HG03439 (cell line): ENCODE results near the gene OLFM1.

Source experiments
- ATAC-seq: cut with Tn5 transposase; IDR thresholded peaks from one replicate; pipeline ENCODE4 v1.9.1; 2021; ENCODE audit warnings: mild to moderate bottlenecking, moderate library complexity; ENCODE audit not compliant: unreplicated experiment

OLFM1 gene

GRCh38 chr9:135088979-135089847 is 1.7 kb downstream of the OLFM1 start:
- no peak for ATAC-seq

DNA sequence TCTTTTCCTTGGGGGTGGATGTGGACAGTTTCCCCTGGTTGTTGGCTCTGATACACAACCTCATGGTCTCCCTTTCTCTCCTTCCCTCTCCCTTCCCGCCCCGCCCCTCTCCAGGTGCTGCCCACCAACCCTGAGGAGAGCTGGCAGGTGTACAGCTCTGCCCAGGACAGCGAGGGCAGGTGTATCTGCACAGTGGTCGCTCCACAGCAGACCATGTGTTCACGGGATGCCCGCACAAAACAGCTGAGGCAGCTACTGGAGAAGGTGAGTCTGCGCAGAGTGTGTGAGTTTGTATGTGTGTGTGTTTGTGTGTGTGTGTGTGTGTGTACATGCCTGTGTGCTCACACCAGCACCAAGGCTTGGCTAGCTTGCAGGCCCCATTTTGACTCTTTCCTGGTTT is 2.6 kb downstream of the OLFM1 start:
- no peak for ATAC-seq

GRCh38 chr9:135090547-135090946 is 3.1 kb downstream of the OLFM1 start:
- ATAC-seq, result no peak

- ATAC-seq, result no peak
Measured at GRCh38 chr9:135091545-135091944, 4.1 kb downstream of the OLFM1 start.

GRCh38 chr9:135093111-135093510 is 5.6 kb downstream of the OLFM1 start:
- no peak for ATAC-seq

GRCh38 chr9:135093911-135094584 is 6.6 kb downstream of the OLFM1 start:
- ATAC-seq, result no peak

GRCh38 chr9:135095470-135096407 is 8.3 kb downstream of the OLFM1 start:
- ATAC-seq, result no peak

- no peak for ATAC-seq
Measured at GRCh38 chr9:135096408-135096895, 9.0 kb downstream of the OLFM1 start.

GRCh38 chr9:135098400-135099105 is 11.1 kb downstream of the OLFM1 start:
- ATAC-seq, result no peak

GRCh38 chr9:135099574-135099973 is 12.1 kb downstream of the OLFM1 start:
- ATAC-seq, result no peak

DNA sequence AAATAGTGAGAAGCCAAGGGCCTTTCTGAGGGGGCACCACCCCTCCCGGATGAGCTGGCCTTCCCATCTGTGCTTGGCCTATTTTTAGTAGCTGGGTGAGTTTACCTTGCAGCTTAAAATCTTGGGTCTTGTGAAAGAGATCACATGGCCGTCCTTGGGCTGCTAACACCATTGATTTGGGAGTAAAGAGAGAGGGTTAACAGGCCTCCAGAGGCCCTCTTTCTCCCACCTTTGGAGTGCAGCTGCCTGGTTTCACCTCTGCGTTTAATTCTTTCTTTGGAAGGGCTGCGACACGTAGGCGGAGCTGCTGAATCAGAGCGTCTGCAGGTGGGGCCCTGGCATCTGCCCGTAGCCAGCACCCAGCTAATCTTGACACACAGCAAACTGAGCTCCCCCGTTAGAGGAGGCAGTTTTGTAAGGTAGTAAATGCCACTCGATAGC is 12.8 kb downstream of the OLFM1 start:
- ATAC-seq, result no peak

DNA sequence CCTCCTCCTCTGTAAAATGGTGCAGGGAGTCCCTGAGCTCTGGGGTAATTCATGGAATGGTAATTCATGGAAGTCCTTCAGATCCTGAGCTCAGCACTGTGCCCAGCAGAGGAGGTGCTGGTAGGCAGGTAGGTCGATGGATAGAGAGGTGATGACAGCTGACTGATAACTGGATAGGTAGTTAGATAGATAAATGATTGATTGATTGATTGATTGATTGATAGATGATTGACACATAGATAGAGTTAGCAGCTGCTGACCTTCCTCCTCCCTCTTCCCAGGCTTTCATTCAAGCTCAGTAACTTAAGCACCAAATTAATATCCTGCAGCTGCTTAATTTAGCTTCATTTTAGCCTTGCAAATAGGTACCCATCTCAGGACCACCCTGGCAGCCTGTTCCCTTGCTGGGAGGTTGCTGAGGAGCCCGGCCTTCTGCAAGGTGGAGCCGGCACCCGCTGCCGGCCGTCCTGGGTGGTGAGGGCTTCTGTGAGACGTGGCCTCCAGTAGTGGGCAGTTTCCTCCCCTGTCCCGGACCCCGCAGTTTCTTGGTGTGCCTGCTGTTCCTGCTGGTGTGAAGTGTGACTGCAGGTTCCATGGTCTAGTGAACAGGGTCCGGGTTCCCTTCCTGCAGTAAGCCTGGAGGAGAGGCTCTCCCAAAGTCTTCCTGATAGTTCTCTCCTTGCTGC is 13.4 kb downstream of the OLFM1 start:
- no peak for ATAC-seq

DNA sequence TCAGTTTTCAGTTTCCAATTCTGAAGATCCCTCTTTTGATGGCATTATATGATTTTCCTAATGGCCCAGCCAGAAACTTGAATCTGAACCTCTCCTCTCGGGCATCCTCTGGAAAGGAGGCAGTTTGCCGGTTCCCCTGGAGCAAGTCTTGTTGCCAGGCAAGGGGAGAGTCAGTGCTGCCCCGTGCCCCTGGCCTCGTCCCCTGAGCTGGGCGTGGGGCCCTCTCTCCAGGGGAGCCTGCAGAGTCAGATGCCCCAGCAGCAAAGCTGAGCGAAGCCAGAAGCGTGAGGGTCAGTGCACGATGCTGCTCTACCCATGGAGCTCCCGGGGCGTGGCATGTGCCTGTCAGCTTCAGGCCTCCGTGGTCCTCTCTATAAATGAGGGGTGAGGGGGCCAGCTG is 14.0 kb downstream of the OLFM1 start:
- ATAC-seq, result no peak

DNA sequence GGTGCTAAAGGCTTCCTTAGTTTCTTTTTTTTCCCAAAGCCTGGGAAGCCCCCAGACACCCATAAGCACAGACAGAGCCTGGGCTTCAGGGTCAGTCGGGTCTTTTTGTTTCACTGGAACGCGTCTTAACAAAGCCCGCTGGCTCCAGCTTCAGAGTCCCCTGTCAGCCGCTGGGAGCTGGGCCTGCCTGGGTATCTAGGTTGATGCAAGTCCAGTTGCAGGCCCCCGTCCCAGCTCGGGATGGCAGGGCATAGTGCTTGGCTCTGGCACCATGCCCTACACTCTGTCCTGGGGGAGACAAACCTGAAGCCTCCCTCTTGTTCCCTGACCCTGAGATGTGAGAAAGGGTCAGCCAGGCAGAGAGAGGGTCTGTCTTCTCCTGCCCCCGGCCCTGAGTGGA is 14.5 kb downstream of the OLFM1 start:
- ATAC-seq, result no peak

GRCh38 chr9:135102331-135102730 is 14.9 kb downstream of the OLFM1 start:
- ATAC-seq, result no peak

DNA sequence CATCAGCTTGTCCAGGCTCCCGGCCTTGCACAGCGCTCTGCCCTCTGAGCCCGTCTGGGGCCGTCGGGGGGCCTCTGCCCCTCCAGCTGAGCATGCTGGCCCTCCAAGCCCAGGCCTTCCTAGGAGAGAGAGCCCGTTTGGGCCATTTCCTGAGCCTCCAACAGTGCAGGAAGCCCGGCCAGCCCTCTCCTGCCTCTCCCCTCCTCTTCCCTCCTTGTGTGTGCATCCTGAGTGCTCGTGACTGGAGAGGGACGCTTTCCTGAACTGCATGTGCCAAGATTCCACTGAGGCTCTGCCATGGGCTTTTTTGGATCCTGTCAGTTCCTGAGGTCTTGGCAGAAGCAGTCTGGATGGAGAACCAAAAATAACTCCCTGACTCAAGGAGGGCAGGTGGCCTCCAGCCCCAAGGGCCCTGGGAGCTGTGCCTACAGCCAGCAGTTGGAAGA is 15.6 kb downstream of the OLFM1 start:
- ATAC-seq, result no peak

DNA sequence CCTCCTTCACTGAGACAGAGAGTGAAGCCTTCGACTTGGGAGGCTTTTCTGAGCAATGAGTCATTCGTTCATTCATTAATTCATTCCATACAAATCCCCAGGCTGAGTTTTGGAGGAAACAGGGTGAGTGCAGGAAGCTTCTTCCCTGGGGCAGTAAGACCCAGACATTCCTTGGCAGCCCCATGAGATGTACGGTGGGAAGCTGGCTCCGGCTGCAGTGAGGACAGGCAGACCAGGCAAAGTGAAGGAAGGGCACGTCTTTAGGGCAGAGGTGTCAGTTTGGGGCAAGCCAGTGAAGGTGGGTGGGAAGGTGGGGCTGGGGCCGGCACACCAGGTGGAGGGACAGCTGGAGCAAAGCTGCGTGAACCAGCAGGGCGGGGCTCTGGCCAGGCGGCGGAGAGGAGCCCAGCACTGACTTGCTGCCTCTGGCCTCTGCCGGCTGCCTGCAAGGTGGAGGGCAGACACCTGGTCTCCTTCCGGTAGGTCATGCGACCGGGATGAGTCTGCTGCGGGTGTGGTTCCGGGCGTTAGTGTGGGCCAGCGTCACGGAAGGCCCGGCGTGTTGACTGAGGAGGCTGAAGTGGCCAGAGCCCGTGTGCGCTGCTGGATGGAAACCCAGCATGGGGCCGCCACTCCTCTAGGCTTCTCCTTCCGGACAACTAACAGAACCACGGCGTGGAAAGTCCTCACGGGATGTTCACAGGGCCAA is 16.6 kb downstream of the OLFM1 start:
- no peak for ATAC-seq

DNA sequence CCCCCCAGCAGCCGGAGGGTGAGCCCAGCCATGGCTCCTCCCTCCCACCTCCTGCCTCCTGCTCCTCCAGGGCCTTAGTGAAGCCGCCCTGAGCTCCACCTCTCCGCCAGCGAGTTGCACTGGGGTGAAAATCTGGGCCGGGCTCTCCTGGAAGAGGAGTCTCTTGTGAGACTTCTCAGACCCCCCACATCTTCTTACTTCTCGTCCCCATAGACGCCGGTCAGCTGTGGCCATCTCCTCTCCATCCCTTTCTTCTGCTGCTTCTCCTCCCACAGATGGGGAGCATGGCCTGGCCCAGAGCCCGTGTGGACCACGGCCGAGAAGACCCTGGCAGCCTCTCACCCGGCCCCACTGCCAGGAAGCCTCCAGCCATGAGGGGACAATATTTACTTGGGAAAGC is 17.3 kb downstream of the OLFM1 start:
- ATAC-seq, result no peak

GRCh38 chr9:135105211-135105745 is 17.8 kb downstream of the OLFM1 start:
- no peak for ATAC-seq
